H7 (cell line): Measurements from ENCODE around the gene FSTL4. TPM values are rescaled to one million over a fixed set of nuclear protein-coding genes. Genes with fewer than 3 reads are reported as not detected.

Experiments used
- DNase-seq: peaks from one replicate; pipeline ENCODE4 v3.0.0; 2012
- H3K27me3 ChIP-seq: 2 replicates; pipeline ENCODE4 v1.6.0; 2011; ENCODE audit warnings: mild to moderate bottlenecking, low read length; ENCODE audit not compliant: control insufficient read depth, insufficient read depth
- H3K36me3 ChIP-seq: replicated peaks from 2 replicates; pipeline ENCODE4 v1.5.1; 2011; ENCODE audit warnings: low read length; ENCODE audit not compliant: control insufficient read depth, insufficient read depth
- H3K4me3 ChIP-seq: 2 replicates; pipeline ENCODE4 v1.5.1; 2011; ENCODE audit warnings: low read depth, mild to moderate bottlenecking, control low read depth, low read length, moderate library complexity; ENCODE audit not compliant: insufficient read depth
- total RNA-seq: library from RNA; depleted of rRNA; stranded (reverse); fragments of >200 nt; shearing (Covaris generic); gene quantifications from 2 replicates; pipeline ENCODE4 v1.2.3, GENCODE V29; 2014

FSTL4 gene
- total RNA-seq, 1 experiment from 2014 or later: 2.4 TPM

DNA sequence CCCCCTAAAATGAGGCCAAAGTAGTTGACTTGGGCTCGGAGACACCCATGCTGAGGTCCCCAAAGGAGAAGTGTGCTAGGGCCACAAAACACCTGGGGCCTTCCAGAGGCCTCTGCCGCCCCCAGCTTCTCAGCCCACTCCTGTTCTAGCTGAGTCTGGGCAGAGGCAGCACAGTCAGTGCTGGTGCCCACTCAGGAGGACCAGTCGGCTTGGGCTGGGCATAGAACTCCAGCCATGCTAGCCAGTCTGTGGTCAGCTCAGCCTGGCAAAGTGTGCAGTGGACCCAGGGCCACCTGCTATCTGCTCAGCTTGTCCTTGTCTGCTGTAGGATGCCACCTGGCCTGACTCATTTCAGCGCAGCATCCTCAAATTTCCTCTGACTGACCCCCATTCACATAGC lies 254.6 kb downstream of the FSTL4 start:
- DNase-seq: no peak
- Histone ChIP-seq H3K27me3 (no peaks in the 10 kb centered on the region), H3K36me3 (no peaks in the 10 kb centered on the region), H3K4me3 (no peak overlapping the region)

DNA sequence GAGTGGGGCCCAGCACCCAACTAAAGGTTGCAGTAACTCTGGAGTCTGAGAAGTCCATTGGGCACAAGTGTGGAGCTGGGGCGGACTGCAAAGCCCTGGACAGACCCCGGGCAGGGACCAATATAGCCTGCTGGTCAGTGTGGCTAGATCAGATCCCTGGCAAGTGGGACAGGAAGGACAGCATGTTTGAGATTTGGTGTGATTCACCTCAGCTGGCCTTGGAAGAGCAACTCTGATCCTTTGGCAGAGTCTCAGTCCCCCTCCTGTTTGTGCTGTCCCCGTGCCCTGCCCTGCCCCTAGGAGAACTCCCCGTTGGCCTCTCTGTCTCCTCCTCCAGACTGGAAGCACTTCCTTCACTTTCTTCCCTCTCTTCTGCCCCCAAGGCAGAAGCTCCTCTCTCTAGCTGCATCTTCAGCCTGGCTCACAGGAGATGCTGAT lies 255.3 kb downstream of the FSTL4 start:
- no peaks in the 10 kb centered on the region for H3K27me3 ChIP-seq
- no peak overlapping the region for H3K4me3 ChIP-seq
- no peak for DNase-seq
- H3K36me3 ChIP-seq: no peaks in the 10 kb centered on the region

DNA sequence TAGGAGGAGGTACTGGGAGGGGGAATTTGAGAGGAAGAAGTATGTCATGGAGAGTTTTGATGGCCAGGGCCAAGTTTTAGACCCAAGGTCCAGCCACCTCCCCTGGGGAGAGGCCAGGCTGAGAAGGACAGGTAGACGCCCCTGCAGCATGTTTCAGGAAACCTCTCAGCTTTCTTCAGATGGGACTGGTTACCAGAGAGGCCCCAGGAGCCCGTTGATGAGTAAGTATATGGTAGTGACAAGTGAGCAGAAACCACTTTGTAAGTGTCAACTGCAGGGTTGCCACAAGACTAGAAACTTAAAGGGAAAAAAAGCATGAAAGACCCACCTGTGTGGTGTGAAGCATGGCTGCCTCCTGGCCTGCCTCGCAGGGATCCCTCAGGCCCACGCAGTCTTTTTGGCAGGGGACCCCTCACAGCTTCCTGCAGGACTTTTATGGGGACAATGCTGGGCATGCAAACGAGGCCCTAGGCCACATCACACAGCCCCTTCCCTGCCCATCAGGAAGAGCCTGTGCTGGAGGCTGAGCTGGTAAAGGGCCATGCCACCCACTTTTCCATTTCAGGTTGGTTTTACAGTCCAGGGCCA lies 255.9 kb downstream of the FSTL4 start:
- Histone ChIP-seq H3K27me3 (no peaks in the 10 kb centered on the region), H3K36me3 (no peaks in the 10 kb centered on the region), H3K4me3 (no peak overlapping the region)
- DNase-seq: no peak

DNA sequence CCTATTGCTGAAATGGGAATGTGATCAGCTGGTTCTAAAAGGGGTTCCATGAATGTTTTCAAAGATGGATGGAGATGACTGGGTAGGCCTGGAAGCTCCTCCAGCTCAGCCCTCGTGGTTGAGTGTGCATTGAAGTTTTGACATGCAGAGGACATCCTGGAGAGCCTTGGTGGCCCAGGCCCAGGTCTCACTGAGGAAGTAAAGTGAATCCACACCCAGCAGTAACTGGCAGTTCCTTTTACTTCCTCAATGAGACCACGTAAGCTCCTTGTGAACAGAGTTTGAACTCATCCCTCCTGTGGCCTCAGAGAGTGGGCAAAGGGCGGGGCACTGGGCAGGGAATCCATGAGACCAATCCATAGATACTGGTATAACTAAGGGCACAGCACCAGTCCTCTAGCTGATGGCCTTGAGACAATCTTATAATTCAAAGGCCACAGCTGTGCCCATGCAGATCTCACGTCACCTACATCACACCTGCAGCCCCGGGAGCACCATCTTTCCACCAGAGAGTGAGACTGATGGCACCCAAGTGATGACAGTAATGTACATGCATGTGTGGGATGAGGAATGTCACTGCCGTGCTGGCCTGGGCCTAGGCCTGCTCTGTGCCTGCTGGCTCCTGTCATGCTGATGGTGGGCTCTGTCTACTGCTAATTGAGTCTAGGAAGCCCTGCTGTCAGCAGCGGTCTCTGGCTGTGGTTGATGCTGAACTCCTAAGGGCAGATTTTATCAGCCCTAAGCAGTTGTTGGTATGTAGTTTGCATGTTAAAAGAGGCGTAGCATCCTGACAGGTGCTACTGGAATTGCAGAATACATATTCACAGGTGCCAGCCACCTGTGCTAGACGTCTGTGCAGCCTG lies 257.8 kb downstream of the FSTL4 start:
- Histone ChIP-seq H3K36me3 (no peaks in the 10 kb centered on the region), H3K4me3 (no peak overlapping the region), H3K27me3 (no peaks in the 10 kb centered on the region)
- no peak for DNase-seq

GRCh38 chr5:133353741-133354140 lies 258.6 kb downstream of the FSTL4 start:
- DNase-seq: no peak
- Histone ChIP-seq H3K27me3 (no peaks in the 10 kb centered on the region), H3K36me3 (no peaks in the 10 kb centered on the region), H3K4me3 (no peak overlapping the region)

GRCh38 chr5:133348406-133348805 lies 263.9 kb downstream of the FSTL4 start:
- Histone ChIP-seq H3K27me3 (no peaks in the 10 kb centered on the region), H3K36me3 (no peaks in the 10 kb centered on the region), H3K4me3 (no peak overlapping the region)
- no peak for DNase-seq

DNA sequence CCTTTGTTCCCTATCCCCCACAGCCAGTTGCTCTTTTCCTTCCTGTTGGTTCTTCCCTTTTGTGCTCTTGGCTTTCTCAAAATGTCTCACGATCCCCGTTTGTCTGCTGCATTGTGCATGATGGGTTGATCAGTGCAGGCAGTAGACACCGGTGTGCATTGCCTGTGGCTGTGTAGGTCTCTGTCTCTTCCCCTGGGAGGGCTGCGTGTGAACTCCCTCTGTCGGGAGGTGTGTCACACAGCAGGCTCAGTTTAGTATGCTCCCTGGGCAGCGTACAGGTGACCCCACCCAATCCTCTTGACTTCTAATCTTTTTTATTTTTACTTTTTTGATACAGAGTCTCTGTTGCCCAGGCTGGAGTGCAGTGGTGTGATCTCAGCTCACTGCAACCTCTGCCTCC lies 265.3 kb downstream of the FSTL4 start:
- H3K36me3 ChIP-seq: no peaks in the 10 kb centered on the region
- no peaks in the 10 kb centered on the region for H3K27me3 ChIP-seq
- no peak overlapping the region for H3K4me3 ChIP-seq
- DNase-seq: no peak

GRCh38 chr5:133344266-133344665 lies 268.1 kb downstream of the FSTL4 start:
- no peak for DNase-seq
- H3K4me3 ChIP-seq: no peak overlapping the region
- no peaks in the 10 kb centered on the region for H3K36me3 ChIP-seq
- no peaks in the 10 kb centered on the region for H3K27me3 ChIP-seq

DNA sequence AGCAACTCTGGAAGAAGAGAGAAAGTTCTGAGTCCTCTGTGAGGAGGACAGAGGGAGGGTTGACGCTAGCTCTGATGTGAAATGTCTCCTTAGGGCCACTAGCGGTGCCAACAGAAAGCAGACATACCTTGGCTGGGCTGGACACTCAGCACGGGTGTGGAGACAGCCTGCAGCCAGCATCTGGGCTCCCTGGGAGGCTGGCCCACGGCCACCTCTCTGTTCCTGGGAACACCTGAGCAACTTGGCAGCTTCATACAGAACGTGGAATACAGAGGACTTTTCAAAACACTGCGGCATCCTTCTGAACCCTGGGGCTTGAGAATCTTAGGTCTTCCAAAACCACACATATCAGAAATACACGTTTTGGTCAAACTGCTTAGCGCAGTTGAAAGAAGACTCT lies 269.1 kb downstream of the FSTL4 start:
- no peaks in the 10 kb centered on the region for H3K36me3 ChIP-seq
- no peaks in the 10 kb centered on the region for H3K27me3 ChIP-seq
- no peak overlapping the region for H3K4me3 ChIP-seq
- no peak for DNase-seq

DNA sequence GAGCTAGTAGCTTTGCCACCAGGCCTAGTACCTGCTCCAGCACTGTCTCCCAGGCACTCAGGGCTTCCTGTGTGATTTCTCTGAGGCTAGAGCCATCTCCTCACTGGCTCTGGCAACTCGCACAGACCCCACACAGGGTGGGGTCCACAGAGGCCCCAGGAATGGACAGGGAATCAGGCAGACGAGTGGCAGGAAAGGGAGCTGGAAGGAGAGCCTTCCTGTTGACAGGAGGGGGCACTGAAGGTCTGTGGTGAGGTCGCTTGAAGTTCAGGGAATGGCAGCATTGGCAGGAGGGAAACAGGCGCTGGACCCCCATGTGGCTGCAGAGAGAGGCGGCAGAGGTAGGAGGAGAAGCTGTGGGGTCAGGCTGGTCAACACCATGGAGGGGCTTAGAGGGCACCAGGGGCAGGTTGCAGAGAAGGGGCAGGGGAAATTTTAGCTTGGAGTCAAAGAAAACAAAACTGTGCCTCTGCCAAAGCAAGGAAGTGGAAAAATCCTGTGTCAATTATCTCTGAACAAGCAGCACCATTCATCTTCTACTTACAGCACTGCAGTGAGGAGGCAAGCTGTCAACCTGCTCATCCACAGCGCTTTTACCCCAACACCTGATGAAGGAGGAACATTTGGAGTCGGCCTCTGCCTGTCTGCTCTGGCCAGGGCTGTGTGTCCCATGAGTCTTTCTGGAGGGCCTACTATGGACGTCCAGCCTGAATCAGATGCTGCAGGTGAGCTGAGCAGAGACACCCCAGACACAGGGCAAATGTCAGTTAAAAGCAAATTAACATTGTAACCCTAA lies 270.2 kb downstream of the FSTL4 start:
- H3K36me3 ChIP-seq: no peaks in the 10 kb centered on the region
- H3K4me3 ChIP-seq: no peak overlapping the region
- H3K27me3 ChIP-seq: no peaks in the 10 kb centered on the region
- peak; percentile 69 for DNase-seq

GRCh38 chr5:133341296-133341695 lies 271.0 kb downstream of the FSTL4 start:
- Histone ChIP-seq H3K36me3 (no peaks in the 10 kb centered on the region), H3K4me3 (no peak overlapping the region), H3K27me3 (no peaks in the 10 kb centered on the region)
- DNase-seq: no peak

DNA sequence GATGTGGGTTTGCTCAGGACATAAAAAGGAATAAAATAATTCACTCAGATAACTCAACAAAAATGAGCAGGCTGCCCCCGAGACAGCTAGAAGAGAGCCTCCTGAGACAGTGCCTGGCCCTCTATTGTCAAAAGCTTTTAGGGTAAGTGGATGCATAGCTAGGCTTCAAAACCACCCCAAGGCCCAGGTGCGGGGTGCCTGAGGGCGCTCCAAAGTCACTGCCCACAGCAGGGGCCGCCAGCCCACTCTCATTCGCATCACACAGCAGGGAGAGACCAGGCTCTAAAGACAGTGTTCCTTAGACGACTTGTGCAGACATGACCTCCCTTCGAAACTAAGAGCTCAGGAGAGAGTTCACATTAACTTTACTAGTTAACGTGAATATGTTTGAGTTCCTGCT lies 271.5 kb downstream of the FSTL4 start:
- DNase-seq: peak; percentile 55
- Histone ChIP-seq H3K27me3 (no peaks in the 10 kb centered on the region), H3K36me3 (no peaks in the 10 kb centered on the region), H3K4me3 (no peak overlapping the region)

DNA sequence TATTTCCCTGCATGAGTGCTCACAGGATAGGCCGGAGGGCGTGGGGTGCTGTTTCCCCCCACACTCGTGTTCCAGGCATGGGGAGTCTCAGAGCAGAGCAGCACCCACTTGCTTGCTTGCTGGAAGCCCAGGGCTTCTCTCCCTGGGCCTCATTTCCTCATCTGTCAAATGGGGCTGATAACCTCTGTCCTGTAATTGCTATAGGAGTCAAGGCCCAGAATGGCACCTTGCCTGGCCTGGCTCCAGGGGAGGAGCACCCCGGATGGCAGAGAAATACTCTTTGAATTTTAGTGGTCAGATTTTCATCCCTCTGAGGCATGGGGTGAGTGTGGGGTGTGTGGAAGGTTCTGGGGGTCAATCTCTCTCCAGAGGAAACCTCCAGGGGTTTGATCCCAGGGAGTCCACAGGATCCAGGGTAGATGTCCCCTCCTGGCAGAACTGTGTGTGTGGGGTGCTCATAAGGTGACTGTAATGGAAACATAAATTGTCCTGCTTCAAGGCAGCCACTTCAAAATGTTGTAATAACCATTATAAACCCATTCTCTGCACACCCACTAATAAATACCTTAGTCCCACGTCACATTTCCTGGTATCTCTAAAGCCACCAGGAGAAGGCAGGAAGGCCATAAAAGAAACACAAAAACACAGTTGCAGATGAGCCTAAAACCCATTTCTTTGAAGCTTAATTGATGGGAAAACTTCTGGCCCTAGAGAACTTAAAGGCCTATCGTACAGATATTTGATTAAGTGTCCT lies 272.2 kb downstream of the FSTL4 start:
- no peak overlapping the region for H3K4me3 ChIP-seq
- no peaks in the 10 kb centered on the region for H3K36me3 ChIP-seq
- H3K27me3 ChIP-seq: no peaks in the 10 kb centered on the region
- no peak for DNase-seq
